NCI-H2107 (cell line): ENCODE data around the gene NKX1-1.

ENCODE experiments used
- DNase-seq: peaks from one replicate; lab custom pipeline; 2025; lab: John Stamatoyannopoulos, UW

Gene NKX1-1

GRCh38 chr4:1385373-1386340, 20.6 kb downstream of the NKX1-1 start:
- DNase-seq: no peak

- no peak for DNase-seq
Measured at GRCh38 chr4:1384675-1385372, 21.4 kb downstream of the NKX1-1 start.

GRCh38 chr4:1383728-1384591, 22.3 kb downstream of the NKX1-1 start:
- DNase-seq: no peak

- no peak for DNase-seq
Measured at GRCh38 chr4:1382776-1383727, 23.2 kb downstream of the NKX1-1 start.

DNA sequence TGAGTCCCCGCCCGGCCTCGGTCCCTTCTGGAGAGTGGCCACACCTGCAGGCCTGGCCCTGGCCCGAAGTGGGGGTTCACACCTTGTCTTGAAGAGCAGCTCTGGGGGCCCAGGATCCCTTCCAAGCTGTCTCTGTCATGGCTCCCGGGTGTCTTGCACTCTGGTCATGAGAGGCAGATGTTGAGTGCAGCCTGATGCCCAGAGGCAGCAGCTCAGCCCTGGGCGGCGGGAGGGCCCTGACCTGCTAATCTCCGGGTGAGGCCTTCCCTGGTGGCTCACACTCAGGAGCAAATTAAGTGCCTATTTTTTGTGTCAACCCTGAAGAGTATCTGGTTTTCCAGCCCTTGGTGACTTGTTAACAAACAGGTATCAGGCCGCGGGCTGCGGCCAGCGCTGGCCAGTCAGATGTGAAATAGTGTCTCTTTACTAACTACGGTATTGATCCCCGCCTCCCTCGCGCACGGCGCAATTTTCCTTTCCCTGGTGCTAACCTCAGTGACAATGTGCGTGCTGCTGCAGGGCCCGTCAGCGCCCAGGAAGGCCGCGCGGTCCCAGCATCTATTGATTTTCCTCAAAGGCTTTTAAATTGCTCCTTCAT, 24.2 kb downstream of the NKX1-1 start:
- DNase-seq: no peak

- DNase-seq: no peak
Measured at GRCh38 chr4:1381181-1381621, 25.0 kb downstream of the NKX1-1 start.

DNA sequence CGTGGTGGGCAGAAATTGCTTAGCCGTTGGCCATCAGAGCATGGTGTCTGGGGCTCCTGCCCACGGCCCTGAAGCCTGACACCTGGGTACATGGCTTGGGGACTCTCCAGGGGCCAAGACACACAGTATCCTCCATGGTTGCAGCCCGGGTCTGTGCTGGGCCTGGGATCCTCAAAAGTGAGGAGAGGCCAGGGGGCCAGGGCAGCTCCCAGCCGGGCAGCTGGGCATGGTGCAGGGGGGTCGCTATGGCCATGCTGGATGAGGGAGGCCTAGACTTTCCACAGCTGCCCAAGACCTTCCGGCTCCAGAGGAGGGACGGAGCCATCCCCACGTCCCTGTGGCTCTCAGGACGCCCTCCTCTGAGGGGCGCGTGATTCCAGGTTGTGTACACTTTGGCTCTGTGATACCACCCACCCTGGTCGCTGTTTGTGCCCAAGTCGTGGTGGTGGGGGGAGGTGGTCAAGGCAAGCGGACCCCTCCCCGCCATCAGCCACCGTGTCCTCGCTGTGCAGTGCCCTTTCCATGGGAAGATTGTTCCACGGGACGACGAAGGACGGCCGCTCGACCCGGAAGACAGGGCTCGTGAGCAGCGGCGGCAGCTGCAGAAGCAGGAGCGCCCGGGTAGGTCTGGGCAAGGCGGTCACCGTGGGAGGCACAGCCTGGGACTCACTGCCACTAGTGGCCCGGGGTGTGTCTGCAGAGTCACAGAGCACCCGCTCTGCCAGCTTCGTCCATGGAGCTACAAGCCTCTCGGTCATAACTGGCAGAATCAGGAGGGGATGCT, 25.7 kb downstream of the NKX1-1 start:
- DNase-seq: no peak

DNA sequence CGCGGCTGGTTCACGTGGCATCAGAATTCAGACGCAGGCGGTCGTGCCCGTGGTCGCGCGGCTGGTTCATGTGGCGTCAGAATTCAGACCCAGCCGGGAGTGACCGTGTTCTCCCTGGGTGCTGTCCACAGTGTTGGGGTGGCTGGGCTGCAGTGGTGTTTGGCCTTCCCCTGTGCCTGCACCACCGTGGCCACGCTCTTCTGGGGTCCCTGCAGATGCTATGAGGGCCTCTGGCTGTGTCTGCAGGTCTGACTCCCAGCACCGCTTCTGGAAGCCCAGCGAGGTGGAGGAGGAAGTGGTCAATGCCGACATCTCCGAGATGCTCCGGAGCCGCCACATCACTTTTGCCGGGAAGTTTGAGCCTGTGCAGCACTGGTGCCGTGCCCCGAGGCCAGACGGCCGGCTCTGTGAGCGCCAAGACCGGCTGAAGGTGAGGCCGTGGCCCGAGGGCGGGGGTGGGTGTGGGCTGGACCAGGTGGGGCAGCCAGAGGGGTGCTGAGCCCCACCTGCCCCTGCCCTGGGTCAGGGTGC, 26.4 kb downstream of the NKX1-1 start:
- no peak for DNase-seq

- no peak for DNase-seq
Measured at GRCh38 chr4:1379351-1379781, 26.9 kb downstream of the NKX1-1 start.

DNA sequence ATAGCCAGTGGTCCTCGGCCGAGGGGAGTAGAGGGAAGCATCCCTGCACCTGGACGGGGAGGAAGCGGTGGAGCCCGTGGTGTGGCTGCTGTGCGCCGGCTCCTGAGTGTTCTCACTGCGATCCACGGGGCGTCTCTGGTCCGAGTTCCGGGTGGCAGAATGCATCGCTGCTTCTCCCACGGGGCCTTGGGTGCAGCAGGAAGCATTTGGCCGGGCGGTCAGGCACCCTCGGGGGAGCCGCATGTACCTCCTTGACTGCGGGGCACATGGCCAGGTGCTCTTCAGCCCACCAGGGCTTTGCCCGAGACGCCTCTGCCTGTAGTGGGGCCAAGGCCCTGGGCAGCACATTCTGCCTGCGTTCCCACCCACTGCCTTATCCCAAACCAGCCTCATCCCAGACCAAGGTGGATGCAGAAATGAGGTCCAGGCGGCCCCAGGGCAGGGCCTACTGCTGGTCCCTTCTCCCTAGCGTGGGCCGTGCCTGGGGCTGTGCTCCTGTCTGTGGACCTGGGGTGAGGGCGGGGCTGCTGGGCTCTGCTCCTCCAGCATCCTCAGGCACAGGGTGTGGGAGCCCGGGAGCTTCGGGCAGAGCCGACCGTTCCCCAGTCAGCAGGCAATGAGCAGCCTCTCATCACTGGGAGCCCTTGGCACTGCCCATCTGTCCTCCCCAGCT, 27.5 kb downstream of the NKX1-1 start:
- no peak for DNase-seq

DNA sequence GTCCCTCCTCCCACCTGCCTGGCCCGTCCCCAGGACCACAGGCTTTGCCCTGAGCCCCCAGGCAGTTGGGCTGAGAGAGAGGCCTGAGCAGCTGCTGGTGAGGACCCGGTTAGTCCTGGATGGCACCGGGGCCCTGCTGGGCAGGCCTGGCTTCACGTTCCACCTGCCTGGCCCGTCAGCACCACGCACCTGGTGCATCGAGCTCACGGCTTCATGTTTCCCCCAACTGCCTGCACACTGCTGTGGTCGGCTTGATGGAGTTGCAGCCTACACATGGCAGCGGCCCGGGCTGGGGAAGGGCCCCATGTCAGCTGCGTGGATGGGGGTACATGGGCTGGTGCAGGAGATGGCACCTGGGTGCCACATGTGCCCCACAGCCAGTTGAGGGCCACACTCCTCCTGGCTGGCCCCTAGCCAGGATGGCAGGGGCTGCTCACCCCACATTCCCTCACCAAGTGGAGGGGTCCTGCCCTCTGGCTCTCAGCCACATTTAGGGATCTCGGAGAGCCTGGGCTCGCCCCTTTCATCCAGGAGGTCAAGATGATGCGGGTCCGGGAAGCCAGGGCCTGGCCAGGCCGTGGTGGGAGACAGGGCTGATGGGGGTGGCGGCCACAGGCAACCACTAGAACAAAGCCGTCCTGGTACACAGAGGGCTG, 28.5 kb downstream of the NKX1-1 start:
- no peak for DNase-seq

DNA sequence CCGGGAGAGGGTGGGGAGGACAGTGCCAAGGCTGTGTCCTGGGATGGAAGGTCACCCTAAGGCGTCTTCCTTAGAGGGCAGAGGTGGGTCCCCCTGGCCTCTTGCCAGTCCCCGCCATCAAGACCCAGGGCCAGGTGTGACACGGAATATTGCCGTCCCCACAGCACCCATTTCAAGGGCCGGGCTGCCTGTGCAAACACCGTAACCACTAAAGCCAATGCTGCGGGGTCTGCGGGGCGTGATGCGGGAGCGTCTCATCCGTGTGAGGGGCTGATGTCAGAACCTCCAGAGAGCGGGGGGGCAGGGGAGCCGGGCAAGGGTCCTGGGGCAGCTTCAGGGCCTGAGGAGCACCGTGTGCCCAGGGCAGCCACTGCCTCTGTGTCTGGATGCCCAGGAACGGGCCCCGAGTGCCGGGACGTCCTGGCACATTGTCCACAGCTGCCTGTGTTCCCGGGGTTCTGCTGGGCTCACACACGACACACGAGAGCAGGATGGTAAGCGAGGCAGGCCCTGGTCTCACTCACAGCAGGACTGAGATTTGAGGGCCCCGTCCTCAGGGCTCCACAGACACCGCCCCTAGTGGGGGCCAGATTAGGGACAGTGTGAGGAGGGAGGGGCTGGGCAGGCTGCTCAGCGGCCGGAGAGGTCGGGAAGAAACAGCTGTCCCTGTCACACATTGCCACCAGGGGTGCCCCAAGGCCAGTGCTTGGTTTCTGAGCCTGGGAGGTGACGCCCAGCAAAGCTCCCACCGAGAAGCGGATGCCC, 29.2 kb downstream of the NKX1-1 start:
- no peak for DNase-seq

- no peak for DNase-seq
Measured at GRCh38 chr4:1376391-1376840, 29.8 kb downstream of the NKX1-1 start.

GRCh38 chr4:1375761-1376322, 30.4 kb downstream of the NKX1-1 start:
- no peak for DNase-seq

DNA sequence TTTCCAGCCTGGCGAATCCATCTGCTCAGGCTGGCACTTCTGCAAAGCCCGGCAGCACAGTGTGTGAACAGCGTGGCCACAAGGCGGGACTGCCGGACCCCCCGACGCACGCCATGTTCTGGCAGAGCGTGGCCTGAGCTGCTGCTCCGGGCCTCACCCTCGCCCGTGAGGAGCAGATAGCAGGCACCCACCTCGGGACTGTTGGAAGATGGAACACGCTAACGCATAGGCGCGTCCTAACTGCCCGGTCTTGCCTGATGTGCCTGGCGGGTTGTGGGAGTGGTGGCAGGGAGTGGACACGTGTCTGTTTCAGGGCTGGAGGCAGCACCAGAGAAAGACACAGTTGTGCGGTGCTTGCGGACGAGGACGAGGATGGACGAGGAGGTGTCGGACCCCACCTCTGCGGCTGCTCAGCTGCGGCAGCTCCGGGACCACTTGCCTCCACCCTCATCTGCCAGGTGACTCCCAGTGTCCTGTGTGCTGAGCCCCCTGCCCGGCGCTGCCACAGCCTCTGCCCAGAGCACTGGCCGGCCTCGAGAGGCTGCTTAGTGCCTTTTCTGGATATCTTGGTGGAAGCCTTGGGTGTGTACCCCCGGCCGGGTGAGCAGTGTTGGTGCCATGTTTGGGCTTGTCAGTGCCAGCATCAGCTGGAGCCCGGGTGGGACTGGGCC, 31.1 kb downstream of the NKX1-1 start:
- no peak for DNase-seq

GRCh38 chr4:1374706-1375045, 31.6 kb downstream of the NKX1-1 start:
- DNase-seq: no peak
